ENCODE measurements around the gene RAB39B. TPM values are rescaled to one million over a fixed set of nuclear protein-coding genes. Genes with fewer than 3 reads are reported as not detected.

RAB39B gene
- total and polyA plus RNA-seq, 7 donors, result 0.28 to 2.0 (median 0.66) TPM; not detected in 2

DNA sequence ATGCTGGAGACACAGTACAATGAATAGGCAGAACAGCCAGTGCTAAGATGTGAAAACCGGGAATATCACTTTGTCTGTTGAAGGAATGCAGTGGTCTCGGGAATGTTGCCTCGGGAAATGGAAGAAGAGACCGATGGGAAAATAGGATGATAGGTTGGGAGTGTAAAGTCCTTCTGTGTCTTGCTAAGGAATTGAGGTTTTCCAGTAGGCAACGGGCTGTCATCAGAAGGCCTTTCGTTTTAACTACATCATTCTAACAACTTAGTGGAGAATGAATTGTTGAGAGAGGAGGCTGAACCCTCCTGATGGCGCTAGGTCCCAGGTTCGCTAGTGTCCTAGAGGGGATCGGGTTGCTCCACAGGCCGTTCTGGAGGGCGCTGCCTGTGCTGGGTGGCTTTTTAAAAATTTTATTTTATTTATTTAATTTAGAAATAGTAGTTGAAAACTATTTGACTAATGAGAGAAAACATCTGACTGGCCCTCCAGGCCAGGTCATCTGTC lies 47.3 kb downstream of the RAB39B start:
- no peaks in the 10 kb centered on the region for H3K27me3 ChIP-seq
- peak overlapping the region; percentile 56 to 75 (median 72) for H3K4me3 ChIP-seq
- H3K27ac ChIP-seq, result peak overlapping the region; percentile 89 to 93 (median 90)
- no peak for DNase-seq
- TF ChIP-seq POLR2A (IDR thresholded peaks at IDR 0.05), result no peak
- TF ChIP-seq, protein P1, sequence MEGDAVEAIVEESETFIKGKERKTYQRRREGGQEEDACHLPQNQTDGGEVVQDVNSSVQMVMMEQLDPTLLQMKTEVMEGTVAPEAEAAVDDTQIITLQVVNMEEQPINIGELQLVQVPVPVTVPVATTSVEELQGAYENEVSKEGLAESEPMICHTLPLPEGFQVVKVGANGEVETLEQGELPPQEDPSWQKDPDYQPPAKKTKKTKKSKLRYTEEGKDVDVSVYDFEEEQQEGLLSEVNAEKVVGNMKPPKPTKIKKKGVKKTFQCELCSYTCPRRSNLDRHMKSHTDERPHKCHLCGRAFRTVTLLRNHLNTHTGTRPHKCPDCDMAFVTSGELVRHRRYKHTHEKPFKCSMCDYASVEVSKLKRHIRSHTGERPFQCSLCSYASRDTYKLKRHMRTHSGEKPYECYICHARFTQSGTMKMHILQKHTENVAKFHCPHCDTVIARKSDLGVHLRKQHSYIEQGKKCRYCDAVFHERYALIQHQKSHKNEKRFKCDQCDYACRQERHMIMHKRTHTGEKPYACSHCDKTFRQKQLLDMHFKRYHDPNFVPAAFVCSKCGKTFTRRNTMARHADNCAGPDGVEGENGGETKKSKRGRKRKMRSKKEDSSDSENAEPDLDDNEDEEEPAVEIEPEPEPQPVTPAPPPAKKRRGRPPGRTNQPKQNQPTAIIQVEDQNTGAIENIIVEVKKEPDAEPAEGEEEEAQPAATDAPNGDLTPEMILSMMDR (IDR thresholded peaks at IDR 0.05), result no peak
- TF ChIP-seq POLR2AphosphoS5 (IDR thresholded peaks at IDR 0.05), result no peak
- no peak for TF ChIP-seq EP300 (IDR thresholded peaks at IDR 0.05)
- peaks cover 0 to 19% (median 8%) of the 10 kb centered on the region in 4 donors for H3K4me1 ChIP-seq
- intact Hi-C loops (cut with DNase I), result loop anchor here (10.0 kb wide), 3 partner anchors 142 to 398 kb away; partner anchors contain the start of genes BRCC3, CMC4, MTCP1 and SPRY3
- H3K9me3 ChIP-seq, result no peaks in the 10 kb centered on the region
- H3K36me3 ChIP-seq, result peaks cover 0 to 5% (median 0%) of the 10 kb centered on the region in 4 donors
- WGBS, 2 donors, result 8 to 13% methylated on average over 11 of the region's 11 CpGs

DNA sequence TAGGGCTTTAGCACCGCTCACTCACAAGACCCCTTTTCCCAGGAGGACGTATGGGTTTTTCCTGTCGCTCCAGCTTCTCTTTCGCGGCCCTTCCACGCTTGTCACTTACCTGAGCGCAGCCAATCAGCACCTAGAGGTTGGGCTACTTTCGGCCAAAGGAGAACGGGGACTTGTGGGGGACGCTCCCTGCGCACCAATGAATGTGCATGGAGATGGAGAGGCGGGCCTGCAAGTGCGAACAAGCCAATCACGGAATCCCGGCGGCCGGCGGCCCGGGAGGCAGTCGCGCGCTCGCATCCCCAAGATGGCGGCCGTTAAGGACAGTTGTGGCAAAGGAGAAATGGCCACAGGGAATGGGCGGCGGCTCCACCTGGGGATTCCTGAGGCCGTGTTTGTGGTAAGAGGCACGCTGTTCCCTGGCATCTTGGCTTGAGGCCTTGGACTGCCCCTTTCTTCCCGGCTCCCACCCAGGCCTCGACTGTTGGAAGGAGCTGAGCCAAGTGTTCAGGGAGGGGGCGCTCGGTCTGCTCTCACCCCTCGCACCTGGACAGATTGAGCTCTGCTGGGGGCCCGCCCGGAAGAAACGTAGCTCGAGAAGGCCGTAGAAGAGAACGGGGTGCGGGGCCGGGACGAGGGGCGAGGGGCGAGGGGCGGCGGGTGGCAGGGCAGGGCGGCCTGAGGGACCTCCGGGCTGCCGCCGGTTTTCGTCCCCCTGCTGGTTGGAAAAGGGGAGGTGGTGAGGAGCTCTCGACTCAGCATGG lies 47.9 kb downstream of the RAB39B start, which contains the start of gene VBP1:
TSS of gene VBP1 (plus strand) at position 282 of the 761 bp plus-strand sequence. CDS start at position 305, 23 bp downstream.
- peaks cover 0 to 5% (median 0%) of the 10 kb centered on the region in 4 donors for H3K36me3 ChIP-seq
- intact Hi-C loops (cut with DNase I), result loop anchor here (10.0 kb wide), 3 partner anchors 142 to 398 kb away; partner anchors contain the start of genes BRCC3, CMC4, MTCP1 and SPRY3
- 0% methylated on average over 53 of the region's 53 CpGs for WGBS, 2 donors
- peaks cover 0 to 19% (median 8%) of the 10 kb centered on the region in 4 donors for H3K4me1 ChIP-seq
- TF ChIP-seq, protein P1 (IDR thresholded peaks at IDR 0.05), result peak; percentile 26 to 58 (median 30)
- TF ChIP-seq POLR2AphosphoS5 (IDR thresholded peaks at IDR 0.05) (peak; percentile 45 to 61 (median 52)), POLR2A (IDR thresholded peaks at IDR 0.05) (no peak)
- peak within 1 kb of the TSS; percentile 89 to 93 (median 90) for H3K27ac ChIP-seq
- peak within 1 kb of the TSS; percentile 56 to 75 (median 72) for H3K4me3 ChIP-seq
- no peaks in the 10 kb centered on the region for H3K27me3 ChIP-seq
- peak; percentile 97 for DNase-seq
- no peaks in the 10 kb centered on the region for H3K9me3 ChIP-seq

DNA sequence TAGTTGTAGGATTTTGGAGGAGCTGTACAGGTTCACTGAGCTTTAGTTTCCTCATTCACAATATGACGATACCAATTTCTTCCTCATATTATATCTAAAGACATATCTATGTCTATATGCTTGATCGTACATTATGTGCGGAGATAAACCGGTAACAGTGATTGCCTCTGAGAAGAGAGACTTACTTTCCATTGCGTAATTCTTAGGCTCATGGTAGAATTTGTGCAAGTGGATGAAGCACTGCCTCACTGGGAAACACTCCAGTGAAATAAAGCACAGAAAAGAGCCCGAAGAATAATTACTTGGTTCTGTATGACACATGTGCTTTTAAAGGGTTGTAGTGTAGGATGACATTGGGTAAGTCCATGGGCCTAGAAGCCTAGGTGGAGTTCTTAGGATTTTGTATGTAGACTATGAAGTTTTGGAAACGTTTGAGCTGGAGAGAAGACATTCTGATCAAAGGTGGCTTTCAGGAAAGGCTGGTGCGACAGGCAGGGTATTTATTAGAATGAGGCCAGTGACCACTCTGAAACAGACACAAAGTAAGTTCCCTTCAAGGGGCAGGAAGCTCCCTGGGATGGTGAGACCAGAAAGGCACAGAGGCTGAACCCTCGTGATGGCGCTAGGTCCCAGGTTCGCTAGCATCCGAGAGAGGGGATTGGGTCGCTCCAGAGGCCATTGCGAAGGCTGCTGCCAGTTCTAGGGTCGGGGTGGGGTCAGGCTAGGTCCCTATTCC lies 48.7 kb downstream of the RAB39B start:
- H3K36me3 ChIP-seq, result no peaks in the 10 kb centered on the region
- peak overlapping the region; percentile 56 to 75 (median 72) for H3K4me3 ChIP-seq
- 38 to 41% methylated on average over 15 of the region's 15 CpGs for WGBS, 2 donors
- no peaks in the 10 kb centered on the region for H3K9me3 ChIP-seq
- no peak for DNase-seq
- TF ChIP-seq, protein P1 (IDR thresholded peaks at IDR 0.05), result no peak
- no peak for TF ChIP-seq POLR2A (IDR thresholded peaks at IDR 0.05)
- no peak for TF ChIP-seq EP300 (IDR thresholded peaks at IDR 0.05)
- TF ChIP-seq POLR2AphosphoS5 (IDR thresholded peaks at IDR 0.05), result no peak
- intact Hi-C loops (cut with DNase I), result loop anchor here (10.0 kb wide), 3 partner anchors 141 to 399 kb away; partner anchors contain the start of genes BRCC3, CMC4, MTCP1 and SPRY3
- no peaks in the 10 kb centered on the region for H3K27me3 ChIP-seq
- peaks cover 0 to 19% (median 8%) of the 10 kb centered on the region in 4 donors for H3K4me1 ChIP-seq
- peak overlapping the region; percentile 89 to 93 (median 90) for H3K27ac ChIP-seq

DNA sequence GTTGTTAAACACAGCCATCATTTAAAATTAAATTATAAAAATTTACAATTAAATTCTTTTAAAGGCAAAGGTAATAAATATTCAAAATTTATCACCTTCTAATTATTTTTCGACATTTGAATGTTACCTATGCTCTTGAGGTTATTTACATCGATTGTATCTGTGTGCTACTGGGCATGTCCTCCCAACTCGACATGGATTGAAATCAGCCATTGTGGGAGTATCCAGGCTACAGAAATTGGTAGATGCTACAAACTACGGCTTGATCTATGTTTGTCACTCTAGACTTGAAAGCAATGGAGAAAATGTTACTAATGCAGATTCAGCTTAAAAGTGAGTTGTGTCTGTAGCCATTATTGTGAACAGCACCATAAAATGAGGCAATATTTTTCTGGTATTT lies 50.6 kb downstream of the RAB39B start:
- intact Hi-C loops (cut with DNase I), result loop anchor here (10.0 kb wide), 3 partner anchors 139 to 401 kb away; partner anchors contain the start of genes BRCC3, CMC4, MTCP1 and SPRY3
- no peak overlapping the region for H3K27ac ChIP-seq
- no peak for DNase-seq
- 93 to 96% methylated on average over 4 of the region's 4 CpGs for WGBS, 2 donors
- H3K4me3 ChIP-seq, result no peak overlapping the region
- H3K36me3 ChIP-seq, result no peaks in the 10 kb centered on the region
- H3K4me1 ChIP-seq, result peaks cover 0 to 17% (median 7%) of the 10 kb centered on the region in 4 donors
- TF ChIP-seq POLR2AphosphoS5 (IDR thresholded peaks at IDR 0.05), result no peak
- TF ChIP-seq, protein P1 (IDR thresholded peaks at IDR 0.05), result no peak
- no peak for TF ChIP-seq POLR2A (IDR thresholded peaks at IDR 0.05)
- H3K9me3 ChIP-seq, result no peaks in the 10 kb centered on the region
- no peaks in the 10 kb centered on the region for H3K27me3 ChIP-seq
